ENCODE results near the gene MGME1.
"Not testable (repeated sequence)": the region's sequence is repeated elsewhere in the genome, so short reads cannot be mapped to it uniquely, and the experiment has no call there.

The MGME1 gene

DNA sequence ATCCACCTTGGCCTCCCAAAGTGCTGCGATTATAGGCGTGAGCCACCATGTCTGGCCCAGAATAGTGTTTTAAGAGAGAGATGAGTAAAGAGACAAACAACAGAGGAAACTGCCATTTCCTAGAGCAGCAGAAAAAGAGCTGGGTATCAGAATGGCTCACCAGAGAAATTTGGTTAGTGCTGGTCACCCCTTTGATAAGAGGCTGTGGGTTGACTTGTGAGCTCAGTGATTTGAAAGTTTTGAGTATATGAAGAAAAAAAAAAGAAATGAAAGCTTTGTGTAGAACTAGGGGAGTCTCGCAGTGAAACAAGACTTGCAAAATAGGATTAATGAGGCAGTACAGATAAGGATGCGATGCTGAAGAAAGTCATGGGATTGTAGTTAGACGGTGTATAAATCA is 29.6 kb downstream of the MGME1 start:
- DNase-seq, result no peak

DNA sequence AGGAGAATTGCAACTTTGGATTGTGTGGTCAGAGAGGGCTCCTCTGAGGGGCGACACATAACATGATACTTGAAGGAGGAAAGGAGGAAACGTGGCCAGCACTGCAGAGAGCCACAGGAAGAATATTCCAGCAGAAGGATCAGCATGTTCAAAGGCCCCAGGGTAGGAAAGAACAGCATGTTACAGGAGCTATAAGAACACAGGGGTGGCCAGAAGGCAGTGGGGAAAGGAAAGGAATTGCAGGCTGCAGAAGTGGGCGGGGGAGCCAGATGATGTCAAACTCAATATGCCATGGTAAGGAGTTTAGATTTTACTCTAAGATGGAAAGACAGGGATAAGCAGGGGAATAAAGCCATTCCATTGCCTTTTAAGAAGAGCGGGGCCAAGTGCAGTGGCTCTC is 30.7 kb downstream of the MGME1 start:
- DNase-seq, result no peak

DNA sequence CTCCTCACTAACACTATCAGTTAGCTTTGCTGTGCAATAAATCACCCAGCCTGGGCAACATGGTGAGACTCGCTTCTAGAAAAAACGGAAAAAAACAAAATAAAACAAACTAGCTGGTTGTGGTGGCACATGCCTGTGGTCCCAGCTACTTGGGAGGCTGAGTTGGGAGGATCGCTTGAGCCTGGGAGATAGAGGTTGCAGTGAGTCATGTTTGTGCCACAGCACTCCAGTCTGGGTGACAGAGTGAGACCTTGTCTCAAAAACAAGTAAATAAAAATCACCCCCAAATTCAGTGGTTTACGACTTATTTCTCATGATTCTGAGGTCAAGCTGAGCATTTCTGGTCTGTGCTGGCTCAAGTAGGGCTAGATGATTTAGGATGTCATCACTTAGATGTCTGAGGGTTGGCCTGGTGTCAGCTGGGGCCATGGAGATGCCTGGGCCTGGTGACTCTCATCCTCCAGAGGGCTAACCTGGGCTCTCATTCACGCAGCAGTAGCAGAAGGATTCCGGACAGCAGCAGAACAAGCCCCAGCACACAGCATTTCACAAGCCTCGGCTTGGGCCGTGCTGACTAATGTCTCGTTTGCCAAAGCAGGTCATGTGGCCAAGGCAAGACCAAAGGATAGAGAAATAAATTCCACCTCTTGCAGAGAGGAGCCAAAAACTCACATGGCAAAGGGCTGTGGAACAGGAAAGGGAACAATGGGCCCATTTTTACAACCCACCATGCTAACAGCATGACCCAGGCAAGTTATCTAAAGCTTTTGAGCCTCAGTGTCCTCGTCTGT is 32.5 kb downstream of the MGME1 start:
- DNase-seq, result no peak

- DNase-seq, result no peak
Observed at GRCh38 chr20:18003897-18004296, 35.1 kb downstream of the MGME1 start.

- DNase-seq, result no peak
Observed at GRCh38 chr20:18004384-18005031, 35.7 kb downstream of the MGME1 start.

DNA sequence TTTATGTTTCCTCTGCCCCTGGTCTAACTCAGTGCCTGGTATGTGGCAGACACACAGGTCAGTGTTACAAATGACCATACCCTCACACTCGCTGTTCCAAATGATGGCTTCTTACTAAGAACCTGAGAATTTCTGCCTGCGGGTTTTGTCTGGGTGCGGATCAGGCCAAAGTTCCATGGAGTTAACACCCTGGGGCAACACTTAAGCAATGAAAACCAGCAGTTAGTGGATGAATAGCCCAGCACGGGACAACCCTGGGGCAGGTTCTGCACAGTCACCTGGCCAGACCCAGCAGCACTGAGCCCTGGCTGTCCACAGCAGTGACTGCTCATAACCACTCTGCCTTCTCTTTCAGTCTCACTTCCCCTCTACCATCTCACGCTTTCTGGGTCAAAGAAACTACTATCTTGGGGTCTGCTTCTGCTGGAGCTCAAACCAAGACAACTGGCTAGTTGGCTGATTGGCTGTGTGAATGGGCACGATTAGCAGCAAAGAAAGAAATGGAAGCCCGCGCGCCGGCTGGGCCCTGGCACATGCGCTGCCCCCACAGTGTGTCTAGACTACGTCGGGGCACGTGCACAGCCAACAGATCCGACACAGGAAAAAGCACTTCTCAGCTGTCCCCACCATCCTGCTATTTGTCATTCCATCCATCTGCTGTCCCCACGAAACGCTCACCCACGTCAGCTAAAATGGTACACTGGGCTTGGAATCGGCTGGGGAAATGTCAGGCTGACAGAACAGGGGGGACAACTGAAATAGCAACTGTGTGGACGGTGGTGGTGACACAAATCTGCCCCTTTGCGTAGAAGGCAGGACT is 36.6 kb downstream of the MGME1 start:
- no peak for DNase-seq

- DNase-seq, result no peak
Observed at GRCh38 chr20:18005990-18006364, 37.2 kb downstream of the MGME1 start.

- no peak for DNase-seq
Observed at GRCh38 chr20:18006684-18007083, 37.9 kb downstream of the MGME1 start.

- DNase-seq, result no peak
Observed at GRCh38 chr20:18007534-18008292, 38.9 kb downstream of the MGME1 start.

DNA sequence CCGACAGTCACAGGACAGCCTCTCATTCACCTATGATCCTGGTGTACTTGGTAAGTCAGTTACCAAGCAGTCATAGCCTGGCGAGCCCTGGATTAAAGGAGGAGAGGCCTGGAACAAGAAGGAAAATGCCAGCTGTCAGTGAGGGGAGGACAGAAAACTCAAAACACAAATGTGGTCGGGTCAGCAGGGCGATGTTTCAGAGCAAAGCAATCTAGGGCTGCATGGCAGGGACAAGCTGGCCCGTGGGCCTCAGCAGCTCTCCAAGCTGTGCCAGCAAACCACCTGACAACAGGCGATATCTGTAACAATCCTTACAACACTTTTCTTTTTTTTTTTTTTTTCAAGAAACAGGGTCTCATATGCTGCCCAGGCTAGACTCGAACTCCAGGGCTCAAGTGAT is 40.3 kb downstream of the MGME1 start:
- no peak for DNase-seq

DNA sequence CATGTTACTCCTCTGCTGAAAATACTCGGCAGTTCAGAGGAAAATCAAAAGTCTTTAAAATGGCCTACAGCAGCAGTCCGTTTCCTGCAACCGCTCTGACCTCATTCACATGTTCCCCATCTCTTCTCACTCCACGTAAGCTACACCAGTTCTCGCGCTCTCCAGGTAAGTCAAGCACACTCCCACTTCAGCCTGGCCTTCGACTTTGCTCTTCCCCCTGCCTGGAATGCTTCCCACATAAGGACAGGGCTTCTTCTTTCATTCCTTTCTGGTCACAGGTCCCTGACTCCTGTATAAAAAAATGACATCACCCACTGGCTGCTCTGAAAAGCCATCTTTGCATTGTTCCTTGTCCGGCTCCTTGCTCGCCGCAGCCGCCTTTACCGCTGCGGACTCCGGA is 42.7 kb downstream of the MGME1 start:
- no peak for DNase-seq

DNA sequence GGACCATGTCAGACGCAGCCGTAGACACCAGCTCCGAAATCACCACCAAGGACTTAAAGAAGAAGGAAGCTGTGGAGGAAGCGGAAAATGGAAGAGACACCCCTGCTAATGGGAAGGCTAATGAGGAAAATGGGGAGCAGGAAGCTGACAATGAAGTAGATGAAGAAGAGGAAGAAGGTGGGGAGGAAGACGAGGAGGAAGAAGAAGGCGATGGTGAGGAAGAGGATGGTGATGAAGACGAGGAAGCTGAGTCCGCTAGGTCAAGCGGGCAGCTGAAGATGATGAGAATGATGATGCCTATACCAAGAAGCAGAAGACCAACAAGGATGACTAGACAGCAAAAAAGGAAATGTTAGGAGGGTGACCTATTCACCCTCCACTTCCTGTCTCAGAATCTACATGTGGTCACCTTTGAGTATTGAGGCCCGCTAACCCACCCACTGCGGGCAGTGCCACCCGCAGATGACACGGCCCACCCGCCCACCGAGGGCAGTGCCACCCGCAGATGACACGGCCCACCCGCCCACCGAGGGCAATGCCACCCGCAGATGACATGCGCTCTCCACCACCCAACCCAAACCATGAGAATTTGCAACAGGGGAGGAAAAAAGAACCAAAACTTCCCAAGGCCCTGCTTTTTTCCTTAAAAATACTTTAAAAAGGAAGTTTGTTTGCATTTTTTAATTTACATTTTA is 43.3 kb downstream of the MGME1 start:
- no peak for DNase-seq

GRCh38 chr20:18012901-18013300 is 44.1 kb downstream of the MGME1 start:
- DNase-seq, result no peak

DNA sequence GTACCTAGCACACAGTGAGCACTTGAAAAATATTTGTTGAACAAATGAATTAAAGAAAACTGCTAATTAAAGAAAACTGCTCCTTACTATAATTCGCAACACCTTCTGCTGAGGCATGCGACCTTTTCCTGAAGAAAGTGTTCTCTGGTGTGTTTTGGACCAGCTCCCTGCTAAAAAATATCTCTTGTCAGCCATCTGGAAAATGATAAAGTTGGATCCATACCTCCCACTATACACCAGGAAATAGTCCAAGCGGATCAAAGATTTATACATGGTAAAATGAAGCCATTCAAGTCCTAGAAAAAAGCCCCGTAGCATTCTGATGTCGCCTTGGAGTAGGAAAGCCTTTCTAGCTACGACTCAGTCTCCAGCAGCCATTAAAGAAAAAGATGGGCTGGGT is 45.6 kb downstream of the MGME1 start:
- DNase-seq, result no peak

DNA sequence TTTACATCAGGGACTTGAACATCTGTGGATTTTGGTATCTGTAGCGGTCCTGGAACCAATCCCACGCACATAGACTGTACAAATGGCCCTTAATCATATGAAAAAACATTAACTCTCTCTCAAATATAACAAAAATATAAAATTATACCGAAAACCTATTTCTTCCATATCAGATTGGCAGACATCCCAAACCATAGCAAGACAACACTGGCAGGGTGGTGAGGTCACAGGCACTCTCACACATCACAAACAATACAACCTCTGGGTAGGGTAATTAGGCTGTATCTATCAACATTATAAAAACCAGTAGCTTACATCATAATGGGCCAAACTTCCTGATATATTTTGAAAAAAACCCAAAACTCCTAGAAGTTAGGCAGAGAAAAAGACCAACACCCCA is 48.0 kb downstream of the MGME1 start:
- DNase-seq, result no peak

- DNase-seq, result no peak
Observed at GRCh38 chr20:18018100-18018499, 49.3 kb downstream of the MGME1 start.

DNA sequence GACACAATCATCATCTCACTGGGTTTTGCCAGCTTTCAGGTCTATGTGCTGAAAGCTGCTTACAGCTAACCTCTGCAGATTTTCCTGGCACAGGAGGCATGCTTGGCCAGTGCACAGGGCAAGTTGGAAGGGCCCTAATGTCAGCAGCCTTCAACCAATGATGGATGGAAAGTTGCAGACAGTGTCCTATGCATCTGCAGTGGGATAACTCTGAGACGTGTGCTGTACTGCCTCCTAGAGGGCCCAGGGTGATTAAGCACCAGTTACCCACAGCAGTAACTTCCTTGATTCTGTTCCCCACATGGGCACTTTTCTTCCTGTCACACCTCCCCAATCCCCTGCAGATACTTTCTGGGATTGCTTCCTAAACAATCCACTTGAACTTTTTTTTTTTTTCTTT is 50.2 kb downstream of the MGME1 start:
- DNase-seq, result no peak

DNA sequence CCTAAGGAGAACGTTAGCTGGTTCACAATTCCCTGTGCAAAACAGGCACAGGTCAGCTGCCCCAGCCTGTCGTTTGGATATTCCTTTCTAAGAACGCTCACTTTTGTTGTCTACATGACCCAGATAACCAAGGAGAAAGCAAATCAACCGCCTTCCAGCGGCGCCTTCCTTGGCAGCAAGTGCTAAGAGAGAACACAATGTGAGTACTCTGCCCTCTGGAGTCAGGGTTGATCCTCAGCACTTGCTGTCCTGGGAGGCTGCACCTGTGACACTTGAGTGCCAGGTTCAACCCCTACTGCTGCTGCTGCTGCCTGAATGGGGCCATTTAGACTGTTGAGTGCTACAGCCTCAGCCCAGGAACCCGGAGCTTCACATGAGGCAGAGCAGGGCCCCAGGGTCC is 52.1 kb downstream of the MGME1 start:
- DNase-seq, result no peak

DNA sequence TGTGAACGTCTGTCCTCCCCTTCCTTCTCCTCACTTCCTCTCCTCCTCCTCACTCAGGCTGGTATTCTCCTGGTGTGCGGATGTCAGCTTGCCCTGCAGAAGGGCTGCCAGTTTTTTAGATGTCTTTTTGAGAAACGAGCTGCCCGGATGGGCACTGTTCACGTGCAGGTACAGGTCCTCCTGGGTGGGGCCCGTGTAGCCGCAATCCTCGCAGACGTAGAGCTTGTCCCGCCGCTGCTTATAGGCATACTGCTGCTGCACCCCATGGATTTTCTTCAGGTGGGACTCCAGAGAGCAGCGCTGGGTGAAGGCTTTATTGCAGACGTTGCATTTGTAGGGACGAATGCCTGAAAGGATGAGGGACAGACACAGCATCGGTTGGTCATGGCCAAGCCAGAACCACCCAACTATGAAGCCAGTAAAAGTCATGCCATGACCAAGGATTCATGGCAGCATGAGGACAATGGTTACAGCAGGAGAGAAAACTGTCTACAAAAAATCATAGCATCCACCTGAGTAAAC is 55.8 kb downstream of the MGME1 start:
- no peak for DNase-seq

DNA sequence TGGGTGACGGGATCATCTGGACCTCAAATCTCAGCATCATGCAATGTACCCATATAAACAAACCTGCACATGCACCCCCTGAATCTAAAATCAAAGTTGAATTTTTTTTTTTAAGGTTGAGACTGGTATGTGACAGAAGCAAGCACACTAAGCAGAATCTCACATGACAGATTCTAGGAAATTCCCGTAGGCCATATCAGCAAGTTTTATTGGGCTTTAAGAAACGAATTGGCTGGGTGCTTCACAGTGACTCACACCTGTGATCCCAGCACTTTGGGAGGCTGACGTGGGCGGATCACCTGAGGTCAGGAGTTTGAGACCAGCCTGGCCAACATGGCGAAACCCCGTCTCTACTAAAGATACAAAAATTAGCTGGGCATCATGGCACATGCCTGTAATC is 58.2 kb downstream of the MGME1 start:
- not testable (repeated sequence) for DNase-seq

DNA sequence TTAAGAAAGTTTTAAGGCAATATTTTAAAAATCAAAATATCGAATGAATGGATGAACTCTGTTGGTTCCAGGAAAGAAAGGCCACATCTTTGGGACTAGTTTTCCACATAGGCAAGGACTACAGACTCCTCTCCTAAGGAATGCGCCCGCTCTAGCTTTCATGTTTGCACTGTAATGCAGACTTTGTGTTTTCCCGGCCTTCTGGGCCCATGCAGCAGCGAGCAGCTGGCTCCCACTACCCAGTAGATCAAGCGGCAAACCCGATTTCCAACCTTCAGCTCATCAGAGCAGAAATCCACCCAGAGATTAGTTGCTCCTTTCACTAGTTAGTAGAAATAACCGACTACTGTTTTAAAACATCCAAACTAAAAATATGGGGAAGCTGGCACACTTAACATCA is 61.2 kb downstream of the MGME1 start:
- DNase-seq, result no peak

GRCh38 chr20:18031050-18031449 is 62.2 kb downstream of the MGME1 start:
- DNase-seq, result no peak

Data from NCI-H1092 (cell line).